ENCODE data around the gene ATR.
"Not testable (repeated sequence)": the region's sequence is repeated elsewhere in the genome, so short reads cannot be mapped to it uniquely, and the experiment has no call there.

ATR gene

DNA sequence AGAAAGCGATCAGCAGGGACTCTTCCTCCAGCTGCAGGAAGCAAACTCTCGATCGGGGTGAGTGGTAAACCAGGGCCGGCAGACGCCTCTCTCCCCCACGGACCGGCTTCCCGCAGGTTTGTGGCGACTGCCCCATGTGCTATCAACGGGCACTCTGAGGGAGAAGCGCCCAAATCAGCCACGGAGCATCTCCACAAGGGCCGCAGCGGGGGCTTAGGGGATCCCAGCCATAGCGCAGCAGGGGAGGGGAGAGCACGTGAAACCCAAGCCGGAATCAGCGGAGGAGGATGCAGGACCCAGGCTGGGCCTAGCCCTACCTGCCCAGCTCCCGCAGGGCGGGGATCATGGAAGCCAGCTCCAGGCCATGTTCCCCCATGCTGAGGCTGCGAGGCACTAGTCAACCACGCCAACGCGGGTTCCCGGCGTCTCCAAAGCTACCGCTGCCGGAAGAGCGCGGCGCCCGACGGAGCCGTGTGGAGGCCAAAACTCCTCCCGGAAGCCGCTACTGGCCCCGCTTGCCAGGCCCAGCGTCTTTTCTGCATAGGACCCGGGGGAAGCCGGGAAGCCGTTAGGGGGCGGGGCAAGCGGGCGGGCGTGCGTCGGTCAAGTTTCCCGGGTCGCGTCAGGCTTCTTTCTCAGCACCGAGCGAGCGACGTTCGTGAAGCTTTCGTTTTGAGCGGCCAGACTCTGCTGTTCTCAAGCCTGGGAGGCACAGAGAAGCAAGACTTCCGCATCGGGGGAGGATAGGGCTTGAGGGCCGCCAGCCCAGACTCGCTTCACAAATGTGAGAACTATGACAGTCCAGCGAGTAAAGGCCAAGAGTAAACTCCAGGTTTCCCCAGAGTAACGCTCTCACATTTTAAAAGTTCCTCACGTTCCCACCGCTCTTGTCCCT lies at the start of gene ATR:
Gene ATR, minus strand, starts transcription at position 405 of the 895 bp plus-strand sequence. Its CDS starts 29 bp downstream, at position 376.
- peak; percentile 99 for DNase-seq

- DNase-seq, result no peak
These were observed 48.4 kb upstream of the ATR start for GRCh38 chr3:142626971-142627370.

- DNase-seq, result no peak
These were observed 46.6 kb upstream of the ATR start for GRCh38 chr3:142625153-142625440.

DNA sequence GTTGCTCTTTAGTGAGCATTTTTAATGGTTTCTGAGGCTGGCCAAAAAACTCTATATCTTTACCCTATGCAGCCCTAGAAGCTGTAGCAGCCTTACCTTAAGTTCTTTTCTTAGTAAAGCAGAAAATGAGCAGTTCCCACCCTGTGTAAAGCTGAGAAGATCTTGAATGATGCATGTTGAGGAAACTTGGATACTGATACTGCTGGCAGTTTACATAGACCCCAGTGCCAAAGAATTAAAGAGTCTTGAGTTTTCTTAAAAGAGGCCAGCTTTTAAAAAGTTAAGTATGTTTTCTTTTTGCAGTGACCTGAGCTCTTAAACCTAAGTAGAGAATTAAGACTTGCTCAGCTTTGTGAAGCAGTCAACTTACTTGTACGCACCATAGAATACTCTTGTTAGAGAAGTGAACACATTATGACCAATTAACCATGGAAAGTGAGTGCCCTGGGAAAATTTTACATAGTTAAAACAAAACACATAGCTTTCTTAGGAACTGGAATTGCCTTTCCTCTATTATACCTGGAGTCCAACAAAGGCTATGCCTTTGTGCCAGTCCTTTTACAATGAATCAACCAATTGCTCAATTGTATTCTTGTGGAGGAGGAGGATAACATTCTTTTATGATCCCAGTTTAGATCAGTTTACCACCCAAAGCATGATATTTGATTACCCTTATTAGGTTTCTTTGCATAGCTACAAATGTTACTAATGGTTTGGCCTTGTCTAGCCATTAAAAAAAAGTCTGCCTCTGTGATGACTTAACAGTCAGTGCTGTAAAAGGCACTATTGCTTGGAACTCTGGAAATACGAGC lies 46.0 kb upstream of the ATR start:
- DNase-seq, result no peak

- DNase-seq, result no peak
These were observed 44.7 kb upstream of the ATR start for GRCh38 chr3:142623194-142623593.

GRCh38 chr3:142622405-142622804 lies 43.9 kb upstream of the ATR start:
- no peak for DNase-seq

- no peak for DNase-seq
These were observed 40.5 kb upstream of the ATR start for GRCh38 chr3:142618917-142619461.

- DNase-seq, result no peak
These were observed 36.6 kb upstream of the ATR start for GRCh38 chr3:142615171-142615570.

DNA sequence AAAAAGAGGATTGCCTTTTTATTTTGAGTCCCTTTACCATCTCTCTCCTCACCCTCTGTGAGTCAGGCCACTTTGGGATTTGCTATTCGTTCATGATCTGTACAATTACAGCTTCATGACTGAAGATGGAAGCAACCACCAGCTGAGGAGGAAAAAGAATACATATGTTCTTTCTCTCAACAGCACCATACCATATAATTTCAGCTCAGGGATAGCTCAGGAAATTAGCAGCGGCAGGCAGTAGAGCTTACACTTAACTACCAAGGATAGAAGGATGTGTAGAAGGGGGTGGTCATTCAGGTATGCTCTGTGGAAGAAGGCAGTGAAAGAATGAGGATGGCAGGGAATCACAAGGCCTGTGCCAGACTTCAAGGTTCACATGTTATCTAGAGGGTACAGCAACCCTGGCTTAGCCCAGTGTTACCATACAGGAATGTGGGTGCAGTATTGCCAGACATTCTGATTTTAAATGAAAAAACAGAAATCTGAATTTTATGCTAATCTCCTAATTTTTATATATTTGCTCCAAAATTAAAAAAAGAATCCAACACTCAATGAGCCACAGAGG lies 35.6 kb upstream of the ATR start:
- DNase-seq, result no peak

- DNase-seq, result no peak
These were observed 35.0 kb upstream of the ATR start for GRCh38 chr3:142613491-142613890.

DNA sequence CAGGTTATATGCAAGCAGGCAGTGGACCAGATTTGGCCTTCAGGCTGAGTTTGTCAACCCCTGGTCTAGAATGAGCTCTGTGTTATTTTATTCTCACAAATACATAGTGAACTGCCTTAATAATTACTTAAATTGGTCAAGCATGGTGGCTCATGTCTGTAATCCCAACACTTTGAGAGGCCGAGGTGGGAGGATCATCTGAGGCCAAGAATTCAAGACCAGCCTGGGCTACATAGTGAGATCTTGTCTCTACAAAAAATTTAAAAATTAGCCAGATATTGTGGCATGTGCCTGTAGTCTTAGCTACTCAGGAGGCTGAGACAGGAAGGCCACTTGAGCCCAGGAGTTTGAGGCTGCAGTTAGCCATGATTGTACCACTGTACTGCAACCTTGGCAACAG lies 32.7 kb upstream of the ATR start:
- DNase-seq, result no peak

DNA sequence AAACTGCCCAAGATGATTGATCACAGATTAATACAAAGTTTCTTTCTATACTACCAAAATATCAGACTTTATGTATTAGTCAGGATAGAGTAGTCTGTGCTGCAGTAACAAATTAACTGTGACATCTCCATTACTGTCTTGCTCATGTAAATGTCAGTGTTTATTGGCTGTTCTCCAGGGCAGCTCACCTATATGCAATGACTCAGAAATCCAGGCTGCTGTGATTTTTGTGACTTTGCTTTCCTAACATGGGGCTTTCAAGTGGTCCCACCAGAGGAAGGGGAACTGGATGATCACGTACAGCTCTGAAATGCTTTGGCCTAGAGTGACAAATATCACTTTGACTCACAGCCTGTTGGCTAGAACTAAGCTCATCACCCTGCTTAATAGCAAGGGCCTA lies 30.6 kb upstream of the ATR start:
- DNase-seq, result no peak

DNA sequence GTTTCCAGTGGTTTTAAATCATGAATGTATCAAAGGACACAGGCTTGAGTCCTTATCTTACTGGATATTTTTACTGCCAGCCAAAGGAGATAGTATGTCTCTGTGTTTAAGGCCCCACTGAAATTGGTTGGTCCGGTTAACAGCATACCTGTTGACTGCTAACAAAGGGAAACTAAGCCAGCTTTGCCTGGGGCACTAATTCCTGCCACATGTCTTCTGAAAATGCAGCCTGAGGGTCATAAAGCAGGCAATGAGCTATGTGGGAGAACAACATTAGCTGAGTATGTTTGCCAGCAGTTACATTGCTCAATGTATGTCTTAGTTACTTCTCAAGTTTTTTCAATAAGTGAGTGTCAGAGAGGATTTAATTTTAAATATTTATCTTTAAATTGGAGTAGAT lies 30.1 kb upstream of the ATR start:
- DNase-seq, result no peak

DNA sequence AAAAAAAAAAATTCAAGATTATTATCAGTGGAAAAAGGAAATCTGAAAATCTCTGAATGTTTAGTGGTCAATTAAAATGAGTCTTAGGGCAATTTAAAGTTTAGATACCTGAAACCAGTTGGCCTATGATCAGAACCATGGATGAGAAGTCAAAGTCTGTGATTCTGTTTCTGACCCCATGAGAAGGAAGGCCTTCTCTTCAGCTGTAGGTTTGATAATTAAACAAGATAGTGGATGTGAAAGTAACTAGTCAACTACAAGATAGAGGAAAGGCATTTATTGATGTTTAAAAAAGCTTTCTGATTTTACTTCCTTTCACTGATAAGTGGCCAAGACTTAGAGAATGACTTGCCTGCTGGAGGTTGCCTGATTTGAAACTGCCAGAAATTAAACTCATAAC lies 26.4 kb upstream of the ATR start:
- no peak for DNase-seq

DNA sequence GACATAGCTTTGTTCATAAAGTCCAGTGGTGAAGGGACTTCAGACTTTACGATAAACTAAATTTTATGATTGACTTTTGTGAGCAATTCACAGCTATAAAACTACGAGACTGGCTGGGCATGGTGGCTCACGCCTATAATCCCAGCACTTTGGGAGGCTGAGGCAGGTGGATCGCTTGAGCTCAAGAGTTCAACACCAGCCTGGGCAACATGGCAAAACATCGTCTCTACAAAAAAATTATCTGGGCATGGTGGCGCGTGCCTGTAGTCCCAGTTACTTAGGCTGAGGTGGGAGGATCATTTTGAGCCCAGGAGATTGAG lies 24.8 kb upstream of the ATR start:
- not testable (repeated sequence) for DNase-seq

- no peak for DNase-seq
These were observed 24.3 kb upstream of the ATR start for GRCh38 chr3:142602619-142603385.

- no peak for DNase-seq
These were observed 23.2 kb upstream of the ATR start for GRCh38 chr3:142601713-142602112.

GRCh38 chr3:142597906-142598305 lies 19.4 kb upstream of the ATR start:
- no peak for DNase-seq

GRCh38 chr3:142596726-142597088 lies 18.2 kb upstream of the ATR start:
- no peak for DNase-seq

- DNase-seq, result peak; percentile 89
These were observed 17.6 kb upstream of the ATR start, which contains the start of gene PLS1 for GRCh38 chr3:142595951-142596725. Gene PLS1 (plus strand): TSS chr3:142596393. CDS start chr3:142664238, 67,845 bp downstream.

DNA sequence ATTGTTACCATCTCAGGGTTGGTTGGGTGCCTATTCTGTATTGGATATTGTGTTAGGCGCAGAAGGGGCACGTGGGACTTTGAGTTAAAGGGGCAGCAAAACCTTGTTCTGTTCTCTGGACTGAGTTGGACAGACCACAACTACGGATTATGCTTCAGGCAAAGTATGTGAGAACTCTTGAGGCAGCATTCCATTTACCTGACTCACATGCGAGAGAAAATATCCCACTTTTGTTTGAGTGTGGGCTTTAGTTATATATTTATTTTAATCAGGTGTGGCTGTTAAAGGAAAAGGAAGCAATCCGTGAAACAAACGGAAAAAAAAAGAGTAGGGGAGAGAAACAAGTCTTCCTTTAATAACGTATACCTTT lies 17.0 kb upstream of the ATR start:
- DNase-seq, result no peak

DNA sequence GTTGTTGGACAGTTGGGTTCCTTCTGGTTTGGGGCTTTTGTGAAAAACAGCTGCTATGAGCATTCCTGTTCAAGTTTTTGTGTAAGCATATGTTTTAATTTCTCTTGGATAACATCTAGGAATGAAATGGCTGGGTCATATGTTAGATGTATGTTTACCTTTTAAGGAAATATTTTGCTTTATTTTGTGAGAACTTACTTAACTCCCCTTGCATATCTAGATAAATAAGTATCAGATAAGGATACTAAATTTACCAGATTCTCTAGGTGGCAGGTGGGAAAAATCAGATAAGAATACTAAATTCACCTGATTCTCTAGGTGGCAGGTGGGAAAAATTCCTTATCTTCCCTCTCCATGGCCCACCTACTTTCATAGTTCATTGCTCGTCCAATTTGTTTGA lies 16.6 kb upstream of the ATR start:
- no peak for DNase-seq
